NCI-H748 (cell line): ENCODE measurements around the gene DDX5.
A peak's percentile ranks its signal among the peaks of the same experiment; 100 is the strongest.

ENCODE experiments used
- DNase-seq: peaks from one replicate; lab custom pipeline; 2025; ENCODE audit not compliant: unreplicated experiment; lab: John Stamatoyannopoulos, UW

The DDX5 gene

DNA sequence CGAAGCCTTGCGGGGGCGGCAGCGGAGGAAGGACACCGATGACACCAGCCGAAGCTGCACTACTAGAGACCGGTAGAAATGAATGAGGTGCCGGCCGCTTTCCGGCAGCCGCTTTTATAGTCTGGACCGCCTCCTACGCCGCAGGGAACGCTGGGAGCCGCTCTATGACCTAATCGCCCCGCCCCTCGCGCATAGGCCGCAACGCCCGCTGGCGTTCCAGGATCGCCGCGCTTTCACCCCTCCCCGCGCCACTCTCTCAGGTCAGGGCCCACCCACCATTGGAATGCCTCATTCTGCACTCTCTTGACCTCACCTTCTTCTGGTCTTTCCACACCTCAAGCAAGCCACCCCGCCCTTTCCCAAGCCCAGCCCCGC, at the start of gene DDX5:
TSS of gene DDX5 (minus strand) at position 89 of the 375 bp plus-strand sequence. CDS start 170 bp downstream, outside the sequence.
- peak; percentile 98 for DNase-seq

- no peak for DNase-seq
Observed at GRCh38 chr17:64555281-64555680, 49.2 kb upstream of the DDX5 start.

DNA sequence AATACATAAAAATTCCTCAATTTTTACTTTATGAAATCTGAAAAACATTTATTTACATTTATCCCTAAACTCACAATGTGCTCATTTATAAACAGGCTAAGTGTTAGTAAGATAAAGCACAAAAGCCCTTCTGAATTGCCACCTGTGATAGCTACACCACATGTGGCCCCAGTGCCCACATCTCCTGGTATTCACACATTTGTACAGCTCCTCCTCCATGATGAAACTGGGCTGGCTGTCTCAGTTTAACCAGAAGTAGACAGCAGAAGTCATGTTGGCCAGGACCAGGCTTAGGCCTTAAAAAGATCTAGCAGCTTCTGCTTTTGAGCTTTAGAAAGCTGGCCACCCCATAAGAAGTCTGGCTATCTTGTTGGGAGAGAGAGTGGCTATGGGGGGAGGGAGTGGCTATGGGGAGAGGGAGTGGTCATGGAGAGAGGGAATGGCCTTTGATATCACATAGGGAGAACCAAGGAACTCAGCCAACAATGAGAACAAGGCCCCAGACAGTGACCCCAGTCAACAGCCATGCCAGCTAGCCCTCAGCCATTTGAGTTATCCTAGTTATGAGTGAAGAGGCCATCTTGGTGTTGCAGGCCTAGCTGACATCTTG, 48.0 kb upstream of the DDX5 start:
- no peak for DNase-seq

- no peak for DNase-seq
Observed at GRCh38 chr17:64551461-64551860, 45.4 kb upstream of the DDX5 start.

DNA sequence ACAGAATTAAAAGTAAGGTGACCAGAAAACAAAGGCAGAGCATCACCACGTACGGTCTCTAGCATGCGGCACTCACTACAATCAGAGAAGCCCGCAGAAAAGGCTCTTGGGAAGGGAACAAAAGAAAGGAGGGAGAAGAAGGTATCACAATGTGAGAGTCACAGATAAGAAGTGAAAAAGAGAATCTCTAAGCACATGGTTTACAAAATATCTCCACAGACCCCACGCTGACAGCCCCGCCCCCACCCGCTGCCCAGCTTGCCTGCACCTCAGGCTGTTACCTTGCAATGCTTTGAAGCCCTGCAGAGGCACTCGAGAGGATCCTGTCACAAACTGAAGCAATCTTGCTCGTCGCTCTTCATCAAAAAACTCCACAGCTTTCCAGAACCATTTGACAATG, 41.2 kb upstream of the DDX5 start:
- no peak for DNase-seq

DNA sequence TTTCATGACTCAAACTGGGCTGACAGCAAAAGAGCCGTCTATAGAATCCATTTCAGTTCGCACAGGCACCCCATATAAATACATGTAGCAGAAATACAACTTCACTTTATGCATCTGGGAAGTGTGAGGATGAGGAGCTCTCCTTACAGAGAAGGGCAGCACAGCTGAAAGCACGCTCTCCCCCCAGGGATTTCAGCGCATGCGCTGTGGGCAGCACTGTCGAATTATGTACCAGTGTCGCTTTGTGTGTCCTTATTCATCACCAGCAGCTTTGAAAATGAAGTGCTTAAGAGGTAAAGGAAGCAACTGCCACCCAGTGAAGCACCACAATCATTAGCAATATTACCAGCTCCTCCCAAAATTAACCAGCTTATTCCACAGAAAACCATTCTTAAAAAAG, 40.6 kb upstream of the DDX5 start:
- no peak for DNase-seq

- no peak for DNase-seq
Observed at GRCh38 chr17:64544742-64545141, 38.7 kb upstream of the DDX5 start.

DNA sequence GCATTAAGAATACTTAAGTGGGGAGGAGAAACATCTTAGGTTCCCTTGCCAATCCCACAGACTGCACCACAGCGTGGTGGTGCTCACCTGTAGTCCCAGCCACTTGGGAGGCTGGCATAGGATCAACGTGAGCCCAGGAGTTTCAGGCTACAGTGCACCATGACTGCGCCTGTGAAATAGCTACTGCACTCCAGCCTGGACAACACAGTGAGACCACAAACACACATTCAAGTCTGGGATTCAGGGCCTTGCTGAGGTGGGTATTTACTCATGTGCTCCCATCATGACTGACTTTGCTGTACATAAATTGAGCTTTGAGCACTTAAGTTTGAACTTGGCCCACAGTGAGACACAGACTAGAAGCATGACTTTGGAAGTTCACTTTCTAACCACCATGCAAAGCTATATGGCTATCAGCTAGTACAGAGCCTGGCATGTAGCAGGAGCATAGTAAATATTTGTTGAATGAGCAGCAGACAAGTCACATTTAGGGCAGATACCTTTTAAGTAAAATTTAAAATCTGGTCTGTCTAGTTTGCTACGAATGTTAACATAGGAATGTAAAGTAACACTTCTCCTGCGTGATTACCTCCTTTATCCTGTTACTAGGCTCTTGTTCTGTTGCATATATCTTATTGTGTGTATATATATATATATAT, 34.2 kb upstream of the DDX5 start:
- no peak for DNase-seq

GRCh38 chr17:64538508-64539130, 32.5 kb upstream of the DDX5 start:
- no peak for DNase-seq

DNA sequence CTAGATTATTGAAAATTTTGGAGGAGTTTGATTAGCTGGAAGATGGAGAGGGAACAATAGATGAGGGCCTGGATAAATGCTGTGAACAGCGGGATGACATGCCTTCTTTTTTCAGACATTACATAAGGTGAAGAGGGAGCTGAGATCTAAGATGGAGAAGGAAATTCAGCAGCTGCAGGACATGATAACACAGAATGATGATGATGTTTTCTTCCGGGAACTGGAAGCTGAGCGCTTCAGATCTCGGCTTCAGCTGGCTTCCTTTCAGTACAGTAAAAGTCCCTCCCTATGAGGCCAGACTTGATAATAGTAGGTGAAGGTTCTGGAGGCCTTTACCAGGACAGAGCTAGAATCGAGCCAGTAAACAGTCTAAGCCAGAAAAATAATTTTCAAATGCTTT, 31.4 kb upstream of the DDX5 start:
- DNase-seq: no peak

- DNase-seq: no peak
Observed at GRCh38 chr17:64536913-64537312, 30.8 kb upstream of the DDX5 start.

DNA sequence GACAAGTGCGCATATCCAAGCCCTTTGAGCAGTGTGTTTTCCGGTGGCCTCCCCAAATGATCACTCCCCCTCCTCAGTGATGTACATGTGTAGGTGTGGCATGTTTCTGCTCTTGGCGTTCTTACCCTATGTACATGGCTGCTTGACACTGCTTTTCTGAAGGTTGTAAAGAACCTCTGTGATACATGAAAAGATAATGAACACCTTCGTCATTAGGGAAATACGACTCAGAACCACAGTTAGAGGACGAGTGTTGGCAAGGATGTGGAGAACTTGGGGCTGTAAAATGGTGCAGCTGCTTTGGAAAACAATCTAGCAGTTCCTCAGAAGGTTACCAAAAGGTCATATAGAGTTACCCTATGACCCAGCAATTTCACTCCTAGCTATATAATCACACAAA, 29.3 kb upstream of the DDX5 start:
- DNase-seq: no peak

DNA sequence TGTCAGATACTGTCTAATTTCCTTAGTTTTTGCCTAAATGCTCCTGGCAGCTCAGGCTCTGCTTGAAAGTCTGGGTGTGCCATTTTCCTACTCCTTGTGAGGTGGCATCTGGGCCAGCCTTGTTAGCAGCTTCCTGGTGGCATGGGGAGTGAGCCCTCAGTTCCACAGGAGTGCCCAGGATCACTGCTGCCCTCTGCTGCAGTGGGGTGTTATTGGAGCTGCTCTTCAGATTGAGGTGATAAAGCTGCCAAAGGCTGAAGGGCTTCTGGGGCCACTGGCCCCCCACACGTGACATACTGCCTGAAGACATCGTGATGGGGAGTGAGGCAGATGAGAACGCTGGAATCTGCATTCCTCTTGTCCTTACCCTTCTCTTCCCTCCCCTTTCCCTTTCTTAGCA, 28.1 kb upstream of the DDX5 start:
- no peak for DNase-seq

- DNase-seq: no peak
Observed at GRCh38 chr17:64533784-64534183, 27.7 kb upstream of the DDX5 start.

DNA sequence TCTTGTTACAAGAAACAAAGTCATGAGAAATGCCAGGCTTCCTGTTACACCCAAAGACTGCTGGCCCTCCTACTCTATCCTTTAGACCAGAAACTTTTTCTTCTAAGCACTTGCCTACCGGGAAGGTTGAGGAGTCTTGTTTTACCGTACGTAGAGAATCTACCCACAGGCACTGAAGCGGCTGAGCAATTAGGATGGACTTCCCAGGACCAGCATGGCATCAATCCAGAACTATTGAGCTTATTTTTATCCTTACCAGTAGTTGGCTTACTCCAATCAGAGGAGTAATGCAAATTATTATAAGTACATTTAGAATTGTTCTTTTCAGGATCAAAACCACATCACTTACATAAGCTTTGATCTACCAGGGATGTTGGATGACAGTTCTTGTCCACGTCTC, 26.3 kb upstream of the DDX5 start:
- DNase-seq: no peak

- DNase-seq: no peak
Observed at GRCh38 chr17:64531955-64532371, 25.9 kb upstream of the DDX5 start.

DNA sequence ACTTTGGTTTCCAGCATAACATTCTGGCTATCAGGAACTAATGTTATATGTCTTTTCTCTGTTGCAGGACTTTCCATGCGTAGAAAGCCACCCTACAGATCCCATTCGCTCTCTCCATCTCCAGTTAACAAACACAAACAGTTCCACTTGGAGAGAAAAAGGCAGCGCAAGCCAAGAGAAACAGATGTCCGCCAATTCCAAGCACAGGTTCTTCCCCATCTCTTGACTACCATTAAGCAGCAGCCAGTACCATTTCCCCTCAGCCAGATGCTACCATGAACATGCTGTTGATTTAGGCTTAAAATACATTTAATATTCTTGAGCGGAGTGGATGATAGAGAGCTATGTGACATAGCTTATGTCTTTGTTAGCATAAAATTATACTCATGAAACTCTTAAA, 23.1 kb upstream of the DDX5 start:
- no peak for DNase-seq

- DNase-seq: no peak
Observed at GRCh38 chr17:64527914-64528313, 21.8 kb upstream of the DDX5 start.

GRCh38 chr17:64520359-64520758, 14.3 kb upstream of the DDX5 start:
- DNase-seq: no peak

DNA sequence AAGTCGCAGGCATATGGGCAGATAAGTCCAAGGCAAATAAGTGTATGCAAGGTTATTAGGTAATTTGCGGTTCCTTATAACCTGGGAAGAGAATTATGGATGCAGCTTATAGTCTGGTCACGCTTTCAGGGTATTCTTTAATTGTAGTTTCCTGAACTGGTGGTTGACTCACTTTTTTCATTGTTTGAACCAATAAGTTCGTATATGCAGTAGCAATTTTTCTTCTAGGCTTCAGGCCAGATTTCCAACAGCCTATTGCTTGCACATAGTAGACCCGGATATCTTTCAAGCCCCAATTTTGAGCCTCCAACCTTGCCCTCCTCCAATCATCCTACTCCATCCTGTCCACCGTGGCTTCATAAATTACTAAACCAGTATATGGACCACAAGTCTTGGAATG, 13.5 kb upstream of the DDX5 start:
- DNase-seq: no peak

- DNase-seq: no peak
Observed at GRCh38 chr17:64515829-64516228, 9.7 kb upstream of the DDX5 start.

- DNase-seq: no peak
Observed at GRCh38 chr17:64515419-64515818, 9.3 kb upstream of the DDX5 start.

DNA sequence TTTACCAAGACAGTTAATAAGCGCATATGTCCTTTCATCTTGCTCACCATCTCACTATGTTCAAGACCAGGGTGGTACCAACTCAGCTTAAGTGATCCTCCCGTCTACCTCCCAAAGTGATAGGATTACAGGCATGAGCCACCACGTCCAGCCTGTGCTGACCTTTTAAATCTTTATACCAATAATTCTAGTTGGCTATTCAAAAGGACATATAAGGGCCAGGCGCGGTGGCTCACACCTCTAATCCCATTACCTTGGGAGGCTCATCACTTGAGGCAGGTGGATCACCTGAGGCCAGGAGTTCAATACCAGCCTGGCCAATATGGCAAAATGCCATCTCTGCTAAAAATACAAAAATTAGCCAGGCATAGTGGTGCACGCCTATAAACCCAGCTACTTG, 3.1 kb upstream of the DDX5 start:
- no peak for DNase-seq
